ENCODE measurements around the gene CES4A.
A peak's percentile ranks its signal among the peaks of the same experiment; 100 is the strongest.
"Not testable (repeated sequence)": the region's sequence is repeated elsewhere in the genome, so short reads cannot be mapped to it uniquely, and the experiment has no call there.

The CES4A gene

GRCh38 chr16:66988197-66988788 lies at the start of gene CES4A:
TSS of gene CES4A (plus strand) at chr16:66988589. CDS start at chr16:66988773, 184 bp downstream.
- H3K9me3 Mint-ChIP-seq = no peaks in the 10 kb centered on the region
- no peaks in the 10 kb centered on the region for H3K36me3 Mint-ChIP-seq (ENCODE audit: low read depth)
- peaks cover 8% of the 10 kb centered on the region for H3K27me3 Mint-ChIP-seq
- no peak within 1 kb of the TSS for H3K4me3 Mint-ChIP-seq
- H3K27ac Mint-ChIP-seq = no peak within 1 kb of the TSS
- no peaks in the 10 kb centered on the region for H3K4me1 Mint-ChIP-seq (ENCODE audit: low read depth)
- intact Hi-C loops (cut with micrococcal nuclease) = no loop called here

GRCh38 chr16:66939366-66939765 lies 49.0 kb upstream of the CES4A start:
- Mint-ChIP-seq H3K4me1 (ENCODE audit: low read depth) (peaks cover 30% of the 10 kb centered on the region), H3K36me3 (ENCODE audit: low read depth) (peaks cover 100% of the 10 kb centered on the region), H3K9me3 (no peaks in the 10 kb centered on the region), H3K27me3 (no peaks in the 10 kb centered on the region), H3K4me3 (no peak overlapping the region), H3K27ac (no peak overlapping the region)
- intact Hi-C loops (cut with micrococcal nuclease) = no loop called here

GRCh38 chr16:66940236-66940635 lies 48.2 kb upstream of the CES4A start:
- H3K36me3 Mint-ChIP-seq (ENCODE audit: low read depth) = peaks cover 96% of the 10 kb centered on the region
- no peaks in the 10 kb centered on the region for H3K9me3 Mint-ChIP-seq
- H3K27ac Mint-ChIP-seq = no peak overlapping the region
- H3K4me3 Mint-ChIP-seq = no peak overlapping the region
- H3K27me3 Mint-ChIP-seq = no peaks in the 10 kb centered on the region
- intact Hi-C loops (cut with micrococcal nuclease) = no loop called here
- peaks cover 26% of the 10 kb centered on the region for H3K4me1 Mint-ChIP-seq (ENCODE audit: low read depth)

- H3K36me3 Mint-ChIP-seq (ENCODE audit: low read depth) = peaks cover 69% of the 10 kb centered on the region
- H3K4me3 Mint-ChIP-seq = no peak overlapping the region
Measured at GRCh38 chr16:66942981-66943380, 45.4 kb upstream of the CES4A start.

GRCh38 chr16:66943426-66944053 lies 44.8 kb upstream of the CES4A start:
- Mint-ChIP-seq H3K4me3 (no peak overlapping the region), H3K9me3 (no peaks in the 10 kb centered on the region), H3K4me1 (ENCODE audit: low read depth) (peaks cover 19% of the 10 kb centered on the region), H3K27ac (no peak overlapping the region), H3K36me3 (ENCODE audit: low read depth) (peaks cover 63% of the 10 kb centered on the region), H3K27me3 (peaks cover 16% of the 10 kb centered on the region)
- intact Hi-C loops (cut with micrococcal nuclease) = no loop called here

More at GRCh38 chr16:66942981-66943380, 45.4 kb upstream of the CES4A start:
- H3K9me3 Mint-ChIP-seq = no peaks in the 10 kb centered on the region
- intact Hi-C loops (cut with micrococcal nuclease) = no loop called here
- H3K27ac Mint-ChIP-seq = no peak overlapping the region
- peaks cover 14% of the 10 kb centered on the region for H3K4me1 Mint-ChIP-seq (ENCODE audit: low read depth)
- H3K27me3 Mint-ChIP-seq = peaks cover 10% of the 10 kb centered on the region

GRCh38 chr16:66944054-66944441 lies 44.3 kb upstream of the CES4A start:
- Mint-ChIP-seq H3K36me3 (ENCODE audit: low read depth) (peaks cover 58% of the 10 kb centered on the region), H3K9me3 (no peaks in the 10 kb centered on the region), H3K4me1 (ENCODE audit: low read depth) (peaks cover 24% of the 10 kb centered on the region), H3K27ac (no peak overlapping the region), H3K27me3 (peaks cover 21% of the 10 kb centered on the region), H3K4me3 (no peak overlapping the region)
- intact Hi-C loops (cut with micrococcal nuclease) = no loop called here

GRCh38 chr16:66944971-66945370 lies 43.4 kb upstream of the CES4A start:
- intact Hi-C loops (cut with micrococcal nuclease) = loop anchor here (5.0 kb wide), 1 partner anchor 242 kb away; no protein-coding TSS in a partner anchor
- H3K4me3 Mint-ChIP-seq, H3K9me3 Mint-ChIP-seq, H3K27ac Mint-ChIP-seq: not testable (repeated sequence)
- H3K4me1 Mint-ChIP-seq (ENCODE audit: low read depth) = peaks cover 26% of the 10 kb centered on the region
- H3K36me3 Mint-ChIP-seq (ENCODE audit: low read depth) = peaks cover 49% of the 10 kb centered on the region
- H3K27me3 Mint-ChIP-seq = peaks cover 30% of the 10 kb centered on the region

- intact Hi-C loops (cut with micrococcal nuclease) = loop anchor here (5.0 kb wide), 1 partner anchor 241 kb away; no protein-coding TSS in a partner anchor
- Mint-ChIP-seq H3K4me1 (ENCODE audit: low read depth) (peaks cover 26% of the 10 kb centered on the region), H3K27ac (no peak overlapping the region), H3K4me3 (no peak overlapping the region), H3K27me3 (peaks cover 37% of the 10 kb centered on the region), H3K36me3 (ENCODE audit: low read depth) (peaks cover 39% of the 10 kb centered on the region), H3K9me3 (no peaks in the 10 kb centered on the region)
Measured at GRCh38 chr16:66945939-66946338, 42.5 kb upstream of the CES4A start.

GRCh38 chr16:66946541-66946940 lies 41.8 kb upstream of the CES4A start:
- H3K27me3 Mint-ChIP-seq = peaks cover 43% of the 10 kb centered on the region
- intact Hi-C loops (cut with micrococcal nuclease) = loop anchor here (5.0 kb wide), 1 partner anchor 241 kb away; no protein-coding TSS in a partner anchor
- H3K4me1 Mint-ChIP-seq (ENCODE audit: low read depth) = peaks cover 26% of the 10 kb centered on the region
- H3K9me3 Mint-ChIP-seq = no peaks in the 10 kb centered on the region
- H3K27ac Mint-ChIP-seq = no peak overlapping the region
- H3K4me3 Mint-ChIP-seq = no peak overlapping the region
- peaks cover 33% of the 10 kb centered on the region for H3K36me3 Mint-ChIP-seq (ENCODE audit: low read depth)

GRCh38 chr16:66946974-66947301 lies 41.5 kb upstream of the CES4A start:
- Mint-ChIP-seq H3K27ac (no peak overlapping the region), H3K4me1 (ENCODE audit: low read depth) (peaks cover 26% of the 10 kb centered on the region), H3K4me3 (no peak overlapping the region), H3K27me3 (peaks cover 47% of the 10 kb centered on the region), H3K9me3 (no peaks in the 10 kb centered on the region), H3K36me3 (ENCODE audit: low read depth) (peaks cover 29% of the 10 kb centered on the region)
- intact Hi-C loops (cut with micrococcal nuclease) = loop anchor here (5.0 kb wide), 1 partner anchor 240 kb away; no protein-coding TSS in a partner anchor

- Mint-ChIP-seq H3K4me3 (peak overlapping the region; percentile 75), H3K36me3 (ENCODE audit: low read depth) (peaks cover 24% of the 10 kb centered on the region), H3K27ac (no peak overlapping the region), H3K27me3 (peaks cover 52% of the 10 kb centered on the region), H3K9me3 (no peaks in the 10 kb centered on the region), H3K4me1 (ENCODE audit: low read depth) (peaks cover 26% of the 10 kb centered on the region)
- intact Hi-C loops (cut with micrococcal nuclease) = loop anchor here (5.0 kb wide), 1 partner anchor 240 kb away; no protein-coding TSS in a partner anchor
Measured at GRCh38 chr16:66947302-66948065, 40.9 kb upstream of the CES4A start.

- peaks cover 26% of the 10 kb centered on the region for H3K4me1 Mint-ChIP-seq (ENCODE audit: low read depth)
- peak overlapping the region; percentile 75 for H3K4me3 Mint-ChIP-seq
- H3K9me3 Mint-ChIP-seq = no peaks in the 10 kb centered on the region
- no peak overlapping the region for H3K27ac Mint-ChIP-seq
- H3K27me3 Mint-ChIP-seq = peaks cover 57% of the 10 kb centered on the region
- intact Hi-C loops (cut with micrococcal nuclease) = loop anchor here (5.0 kb wide), 1 partner anchor 239 kb away; no protein-coding TSS in a partner anchor
- peaks cover 16% of the 10 kb centered on the region for H3K36me3 Mint-ChIP-seq (ENCODE audit: low read depth)
Measured at GRCh38 chr16:66948134-66948836, 40.1 kb upstream of the CES4A start.

GRCh38 chr16:66948837-66949225 lies 39.6 kb upstream of the CES4A start:
- no peaks in the 10 kb centered on the region for H3K9me3 Mint-ChIP-seq
- peaks cover 10% of the 10 kb centered on the region for H3K36me3 Mint-ChIP-seq (ENCODE audit: low read depth)
- H3K27me3 Mint-ChIP-seq = peaks cover 62% of the 10 kb centered on the region
- peak overlapping the region; percentile 75 for H3K4me3 Mint-ChIP-seq
- intact Hi-C loops (cut with micrococcal nuclease) = loop anchor here (5.0 kb wide), 1 partner anchor 238 kb away; no protein-coding TSS in a partner anchor
- no peak overlapping the region for H3K27ac Mint-ChIP-seq
- H3K4me1 Mint-ChIP-seq (ENCODE audit: low read depth) = peaks cover 26% of the 10 kb centered on the region

All from dendritic cell treated with granulocyte-macrophage colony-stimulating factor and Interleukin-4, amounts not matched to agents 40 ng/mL and 50 ng/mL, for 4 days (primary cell).